NCI-H526 (cell line): ENCODE measurements around the gene RBKS.
"Not testable (repeated sequence)": the region's sequence is repeated elsewhere in the genome, so short reads cannot be mapped to it uniquely, and the experiment has no call there.

Experiments used
- DNase-seq, 2 experiments: peaks; one replicate each; lab custom pipeline; 2025; lab: John Stamatoyannopoulos, UW

Gene RBKS

GRCh38 chr2:27873091-27873490 lies 17.1 kb downstream of the RBKS start:
- no peak for DNase-seq

GRCh38 chr2:27871802-27872201 lies 18.4 kb downstream of the RBKS start:
- DNase-seq, result no peak

GRCh38 chr2:27870724-27871123 lies 19.5 kb downstream of the RBKS start:
- DNase-seq, result no peak

- no peak for DNase-seq
Observed at GRCh38 chr2:27869763-27870162, 20.4 kb downstream of the RBKS start.

- DNase-seq, result no peak
Observed at GRCh38 chr2:27866237-27866636, 23.9 kb downstream of the RBKS start.

GRCh38 chr2:27863955-27864354 lies 26.2 kb downstream of the RBKS start:
- DNase-seq, result not testable (repeated sequence)

- no peak for DNase-seq
Observed at GRCh38 chr2:27863146-27863545, 27.0 kb downstream of the RBKS start.

GRCh38 chr2:27860111-27860510 lies 30.1 kb downstream of the RBKS start:
- no peak for DNase-seq

- DNase-seq, result no peak
Observed at GRCh38 chr2:27857417-27858172, 32.6 kb downstream of the RBKS start.

- DNase-seq, result no peak
Observed at GRCh38 chr2:27856956-27857355, 33.2 kb downstream of the RBKS start.

- no peak for DNase-seq
Observed at GRCh38 chr2:27856386-27856785, 33.8 kb downstream of the RBKS start.

- no peak for DNase-seq
Observed at GRCh38 chr2:27855476-27855875, 34.7 kb downstream of the RBKS start.

GRCh38 chr2:27854229-27854862 lies 35.8 kb downstream of the RBKS start:
- DNase-seq, result no peak

GRCh38 chr2:27852691-27853090 lies 37.5 kb downstream of the RBKS start:
- no peak for DNase-seq

- DNase-seq, result no peak
Observed at GRCh38 chr2:27849558-27850205, 40.5 kb downstream of the RBKS start.

GRCh38 chr2:27847333-27847732 lies 42.9 kb downstream of the RBKS start:
- DNase-seq, result no peak

- no peak for DNase-seq
Observed at GRCh38 chr2:27844821-27845255, 45.3 kb downstream of the RBKS start.

- DNase-seq, result no peak
Observed at GRCh38 chr2:27843992-27844391, 46.2 kb downstream of the RBKS start.

GRCh38 chr2:27842894-27843293 lies 47.3 kb downstream of the RBKS start:
- DNase-seq, result no peak

GRCh38 chr2:27839022-27839618 lies 51.1 kb downstream of the RBKS start:
- no peak for DNase-seq

GRCh38 chr2:27838502-27838901 lies 51.7 kb downstream of the RBKS start:
- DNase-seq, result no peak

GRCh38 chr2:27833931-27834330 lies 56.3 kb downstream of the RBKS start:
- no peak for DNase-seq

GRCh38 chr2:27832396-27832795 lies 57.8 kb downstream of the RBKS start:
- no peak for DNase-seq
